IMR-90 (cell line): ENCODE data around the gene COPS2. TPM values are rescaled to one million over a fixed set of nuclear protein-coding genes. Genes with fewer than 3 reads are reported as not detected.

Experiments
- ATAC-seq: fragments of 200-7000 bp; cut with Tn5 transposase; 2 replicates; pipeline ENCODE4 v1.9.1; 2020; ENCODE audit warnings: low read depth, mild to moderate bottlenecking, moderate library complexity
- BruUV-seq: library from RNA; stranded (reverse); fragments of 400-500 nt; replicated peaks from 2 replicates; lab custom pipeline; 2021; lab: Mats Ljungman, UMichigan
- CTCF ChIA-PET: fragments of 300-600 bp; formaldehyde crosslinking; extraction: SDS; loops from one replicate; lab custom pipeline; 2021; ENCODE audit warnings: antibody characterized with exemption; lab: Yijun Ruan, JAX
- POLR2A ChIA-PET: fragments of 300-600 bp; sonication (Branson Sonifier 250); formaldehyde crosslinking; loops from one replicate; lab custom pipeline; 2022; ENCODE audit warnings: antibody characterized with exemption; ENCODE audit not compliant: unreplicated experiment; lab: Charles Lee
- DNase-seq: peaks from one replicate; pipeline ENCODE4 v3.0.0; 2013
- H2AFZ ChIP-seq: replicated peaks from 2 replicates; pipeline ENCODE3; 2013; ENCODE audit warnings: low read length, mild to moderate bottlenecking; ENCODE audit not compliant: poor library complexity
- H2AK5ac ChIP-seq: 2 replicates; pipeline ENCODE4 v1.6.1; 2013; ENCODE audit warnings: low read depth, low read length, inconsistent platforms
- H2AK9ac ChIP-seq: replicated peaks from 2 replicates; pipeline ENCODE3; 2013; ENCODE audit warnings: mild to moderate bottlenecking, low read depth, low read length, moderate library complexity; ENCODE audit not compliant: poor library complexity
- H2BK120ac ChIP-seq: 2 replicates; pipeline ENCODE4 v1.6.1; 2013; ENCODE audit warnings: low read depth, low read length, inconsistent platforms
- H2BK15ac ChIP-seq: 3 replicates; pipeline ENCODE4 v1.6.1; 2013; ENCODE audit warnings: low read depth, low read length, inconsistent platforms
- H2BK20ac ChIP-seq: 2 replicates; pipeline ENCODE4 v1.6.1; 2013; ENCODE audit warnings: low read depth, mild to moderate bottlenecking, inconsistent platforms, low read length, moderate library complexity
- H2BK5ac ChIP-seq: 2 replicates; pipeline ENCODE4 v1.6.1; 2013; ENCODE audit warnings: mild to moderate bottlenecking, low read depth, low read length, inconsistent platforms; ENCODE audit not compliant: poor library complexity, severe bottlenecking
- H3K14ac ChIP-seq: replicated peaks from 2 replicates; pipeline ENCODE4 v1.6.1; 2013; ENCODE audit warnings: low read depth, low read length, inconsistent platforms
- H3K18ac ChIP-seq: 2 replicates; pipeline ENCODE4 v1.6.1; 2013; ENCODE audit warnings: low read depth, low read length, control low read depth
- H3K23ac ChIP-seq: 2 replicates; pipeline ENCODE4 v1.6.1; 2013; ENCODE audit warnings: low read depth, low read length, inconsistent platforms
- H3K27ac ChIP-seq: 2 replicates; pipeline ENCODE4 v1.5.1; 2013; ENCODE audit warnings: mild to moderate bottlenecking, control low read depth, low read length; ENCODE audit not compliant: insufficient read depth
- H3K27me3 ChIP-seq: 2 replicates; pipeline ENCODE4 v1.6.1; 2013; ENCODE audit warnings: low read length; ENCODE audit not compliant: control insufficient read depth, insufficient read depth
- H3K36me3 ChIP-seq: 2 replicates; pipeline ENCODE4 v1.6.1; 2013; ENCODE audit warnings: low read length, mixed read lengths; ENCODE audit not compliant: control insufficient read depth, insufficient read depth
- H3K4ac ChIP-seq: 2 replicates; pipeline ENCODE4 v1.6.1; 2013; ENCODE audit warnings: low read depth, low read length, inconsistent platforms
- H3K4me1 ChIP-seq: 2 replicates; pipeline ENCODE4 v1.6.1; 2013; ENCODE audit warnings: low read length, mixed read lengths; ENCODE audit not compliant: control insufficient read depth, insufficient read depth
- H3K4me2 ChIP-seq: 2 replicates; pipeline ENCODE4 v1.6.1; 2013; ENCODE audit warnings: low read depth, mild to moderate bottlenecking, control low read depth, low read length, moderate library complexity
- H3K4me3 ChIP-seq: 2 replicates; pipeline ENCODE4 v1.5.1; 2013; ENCODE audit warnings: low read depth, mild to moderate bottlenecking, control low read depth, low read length, moderate library complexity; ENCODE audit not compliant: insufficient read depth
- H3K56ac ChIP-seq: 2 replicates; pipeline ENCODE4 v1.6.1; 2013; ENCODE audit warnings: low read length, inconsistent platforms; ENCODE audit not compliant: insufficient read depth; ENCODE audit errors: extremely low read depth
- H3K79me1 ChIP-seq, 2 experiments: 2 replicates each; pipeline ENCODE4 v1.6.1; 2013; ENCODE audit warnings: low read length in 2 of 2, inconsistent platforms in 1 of 2, low read depth in 1 of 2
- H3K9ac ChIP-seq: 2 replicates; pipeline ENCODE4 v1.6.1; 2013; ENCODE audit warnings: low read depth, low read length, control low read depth
- H3K9me1 ChIP-seq: 2 replicates; pipeline ENCODE4 v1.6.1; 2013; ENCODE audit warnings: low read length, inconsistent platforms; ENCODE audit not compliant: insufficient read depth
- H3K9me3 ChIP-seq: 2 replicates; pipeline ENCODE4 v1.6.1; 2013; ENCODE audit warnings: low read length; ENCODE audit not compliant: control insufficient read depth, insufficient read depth
- H4K20me1 ChIP-seq: 2 replicates; pipeline ENCODE4 v1.6.1; 2013; ENCODE audit warnings: low read length, inconsistent platforms; ENCODE audit not compliant: insufficient read depth
- H4K5ac ChIP-seq: 2 replicates; pipeline ENCODE4 v1.6.1; 2013; ENCODE audit warnings: mild to moderate bottlenecking, low read depth, low read length, control low read depth
- H4K8ac ChIP-seq, 2 experiments: 2 replicates each; pipeline ENCODE4 v1.6.1; 2013; ENCODE audit warnings: low read depth in 2 of 2, low read length in 2 of 2, control low read depth in 1 of 2, inconsistent platforms in 1 of 2
- H4K91ac ChIP-seq: 2 replicates; pipeline ENCODE4 v1.6.1; 2013; ENCODE audit warnings: low read depth, low read length, inconsistent platforms; ENCODE audit not compliant: insufficient read depth
- FOS ChIP-seq: fragments of 150-350 bp; IDR thresholded peaks from 2 replicates; pipeline ENCODE4 v1.6.1; 2016; ENCODE audit warnings: low read depth, low read length
- NFE2L2 ChIP-seq: fragments of 150-350 bp; IDR thresholded peaks from 2 replicates; pipeline ENCODE4 v1.6.1; 2016; ENCODE audit warnings: low read depth, mild to moderate bottlenecking, low read length
- SMC3 ChIP-seq: fragments of 150-350 bp; IDR thresholded peaks from 2 replicates; pipeline ENCODE4 v1.6.1; 2016; ENCODE audit warnings: low read depth, mild to moderate bottlenecking, antibody characterized with exemption, low read length, moderate library complexity
- WGBS, 2 experiments: methylation state at CpG; one replicate each; pipeline versions ENCODE4 v1.1.5 to v1.1.7; 2013; ENCODE audit warnings: missing lambda C conversion rate in 2 of 2; ENCODE audit not compliant: insufficient read length in 1 of 2; ENCODE audit errors: extremely low coverage in 2 of 2; 5-methylcytosine and 5-hydroxymethylcytosine counted together
- dilution Hi-C: fragments of 300-500 bp; cut with HindIII; formaldehyde crosslinking; loops from one replicate; pipeline ENCODE4 v1.14.3; 2018; ENCODE audit warnings: low sequenced_read_pairs; ENCODE audit not compliant: unreplicated experiment
- in situ Hi-C: fragments of 300-500 bp; cut with MboI; formaldehyde crosslinking; loops from 3 replicates; pipeline ENCODE4 v1.14.3; 2019; ENCODE audit warnings: low sequenced_read_pairs, inconsistent platforms, mixed read lengths
- intact Hi-C: fragments of 100-400 bp; cut with micrococcal nuclease; formaldehyde crosslinking; loops from 2 replicates; pipeline ENCODE4 v1.10.0; 2022
- polyA plus RNA-seq, 3 experiments: library from polyadenylated mRNA; depleted of rRNA; stranded (reverse); fragments of >200 nt; gene quantifications; 2 replicates each; pipeline ENCODE4 v1.2.3, GENCODE V29; 2012; ENCODE audit warnings: low replicate concordance in 1 of 3
- total RNA-seq: library from RNA; depleted of rRNA; stranded (reverse); fragments of >200 nt; gene quantifications from 2 replicates; pipeline ENCODE4 v1.2.3, GENCODE V29; 2012
- TF ChIP-seq, protein P1 (sequence below): conservative IDR thresholded peaks from 2 replicates; pipeline ENCODE4 v1.5.1; 2012; ENCODE audit warnings: mild to moderate bottlenecking, low read depth, low read length, improper control_type of control experiment

Gene COPS2
- total and polyA plus RNA-seq, 2 of the 4 experiments (the other 2 are of a cell fraction), result 54.6 to 75.6 TPM

DNA sequence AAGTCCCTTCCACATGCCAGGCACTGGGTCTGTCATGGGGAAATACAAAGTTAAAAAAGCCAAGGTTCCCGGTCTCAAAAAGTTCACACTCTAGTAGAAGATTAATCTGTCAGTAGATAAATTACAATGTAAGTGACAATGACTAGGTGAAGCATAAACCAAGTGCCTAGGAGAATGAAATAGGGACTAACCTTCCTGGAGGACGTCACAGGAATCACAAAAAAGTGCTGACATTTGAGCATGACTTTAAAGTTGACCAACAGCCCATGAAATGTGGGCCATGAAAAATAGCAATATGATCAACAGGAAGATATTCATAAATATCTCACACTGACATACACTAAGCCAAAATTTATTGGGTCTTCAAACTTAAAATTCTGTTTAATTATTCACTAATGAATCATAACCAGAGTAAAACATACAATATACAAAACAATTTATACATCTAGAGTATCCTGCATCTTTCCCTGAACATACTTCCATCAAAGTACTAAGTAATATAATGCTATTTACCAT is 20.0 kb downstream of the COPS2 start:
- Histone ChIP-seq H3K4ac (peak overlapping the region; percentile 81; the same call in 1 of the 2 replicates), H2AFZ (no peak overlapping the region), H3K27ac (peak overlapping the region; percentile 52; the same call in 1 of the 2 replicates), H3K4me2 (peak overlapping the region; percentile 97; the same call in 1 of the 2 replicates), H2AK5ac (peak overlapping the region; percentile 72), H3K4me3 (no peak overlapping the region; the same call in 1 of the 2 replicates), H4K91ac (peak overlapping the region; percentile 45), H2BK5ac (peak overlapping the region; percentile 98), H4K5ac (peak overlapping the region; percentile 97; the same call in 1 of the 2 replicates), H3K18ac (peak overlapping the region; percentile 100), H3K14ac (peak overlapping the region; percentile 74), H2BK120ac (peak overlapping the region; percentile 87), H4K8ac (peak overlapping the region; percentile 81 to 89), H4K20me1 (no peaks in the 10 kb centered on the region), H3K4me1 (peaks cover 11% of the 10 kb centered on the region), H2BK15ac (peak overlapping the region; percentile 27; the same call in 1 of the 3 replicates), H2AK9ac (no peak overlapping the region), H3K23ac (peak overlapping the region; percentile 83; the same call in 1 of the 2 replicates), H3K27me3 (no peaks in the 10 kb centered on the region), H3K9me3 (no peaks in the 10 kb centered on the region), H2BK20ac (peak overlapping the region; percentile 92), H3K79me1 (peaks cover 13 to 15% of the 10 kb centered on the region in 2 experiments), H3K56ac (peak overlapping the region; percentile 58), H3K9ac (peak overlapping the region; percentile 60; the same call in 1 of the 2 replicates), H3K36me3 (peaks cover 21% of the 10 kb centered on the region), H3K9me1 (no peaks in the 10 kb centered on the region)
- POLR2A ChIA-PET, result no interaction called here
- DNase-seq (peak; percentile 6), ATAC-seq (peak; percentile 48)
- intact Hi-C loops, result loop anchor here (5.0 kb wide), 2 partner anchors 88 to 268 kb away; partner anchors contain the start of gene SECISBP2L
- no TSS peak for BruUV-seq
- dilution Hi-C loops, result no loop called here
- in situ Hi-C loops, result no loop called here
- CTCF ChIA-PET, result no interaction called here
- no CpG with 5 or more reads among the region's 2 CpGs for WGBS, 2 experiments
- TF ChIP-seq NFE2L2 (no peak), FOS (no peak), SMC3 (no peak)
- TF ChIP-seq, protein P1, sequence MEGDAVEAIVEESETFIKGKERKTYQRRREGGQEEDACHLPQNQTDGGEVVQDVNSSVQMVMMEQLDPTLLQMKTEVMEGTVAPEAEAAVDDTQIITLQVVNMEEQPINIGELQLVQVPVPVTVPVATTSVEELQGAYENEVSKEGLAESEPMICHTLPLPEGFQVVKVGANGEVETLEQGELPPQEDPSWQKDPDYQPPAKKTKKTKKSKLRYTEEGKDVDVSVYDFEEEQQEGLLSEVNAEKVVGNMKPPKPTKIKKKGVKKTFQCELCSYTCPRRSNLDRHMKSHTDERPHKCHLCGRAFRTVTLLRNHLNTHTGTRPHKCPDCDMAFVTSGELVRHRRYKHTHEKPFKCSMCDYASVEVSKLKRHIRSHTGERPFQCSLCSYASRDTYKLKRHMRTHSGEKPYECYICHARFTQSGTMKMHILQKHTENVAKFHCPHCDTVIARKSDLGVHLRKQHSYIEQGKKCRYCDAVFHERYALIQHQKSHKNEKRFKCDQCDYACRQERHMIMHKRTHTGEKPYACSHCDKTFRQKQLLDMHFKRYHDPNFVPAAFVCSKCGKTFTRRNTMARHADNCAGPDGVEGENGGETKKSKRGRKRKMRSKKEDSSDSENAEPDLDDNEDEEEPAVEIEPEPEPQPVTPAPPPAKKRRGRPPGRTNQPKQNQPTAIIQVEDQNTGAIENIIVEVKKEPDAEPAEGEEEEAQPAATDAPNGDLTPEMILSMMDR, result no peak
